ENCODE data around the gene PEX14. TPM values are rescaled to one million over a fixed set of nuclear protein-coding genes. Genes with fewer than 3 reads are reported as not detected.
A peak's percentile ranks its signal among the peaks of the same experiment; 100 is the strongest.

PEX14 gene
- polyA plus RNA-seq, 2 donors, result 15.4 to 15.7 TPM

DNA sequence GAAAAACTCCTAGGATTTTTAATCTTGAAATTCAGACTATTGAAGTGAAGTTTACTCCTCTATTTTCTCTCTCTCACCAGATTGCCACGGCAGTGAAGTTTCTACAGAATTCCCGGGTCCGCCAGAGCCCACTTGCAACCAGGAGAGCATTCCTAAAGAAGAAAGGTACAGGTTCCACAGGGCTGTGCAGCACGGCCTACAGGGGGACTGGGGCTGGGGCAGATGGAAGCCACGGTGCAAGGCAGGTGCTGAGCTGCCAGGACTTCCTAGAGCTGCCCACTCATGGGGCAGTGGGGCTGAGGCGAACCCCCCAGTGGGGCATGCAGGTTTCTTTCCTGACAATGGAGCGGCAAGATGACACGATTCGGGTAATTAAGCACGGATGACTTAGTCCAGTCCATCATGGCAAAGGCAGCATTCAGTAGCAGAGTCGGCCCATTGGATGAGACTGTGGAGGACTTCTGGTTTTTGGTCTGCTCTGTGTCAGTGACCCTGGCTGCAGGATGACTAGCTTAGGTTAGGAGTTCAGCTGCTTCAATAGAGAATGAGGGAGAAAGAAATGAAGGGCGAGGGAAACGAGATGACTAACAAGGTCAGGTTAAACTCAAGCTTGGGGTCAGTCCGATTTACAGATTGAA is 61.5 kb downstream of the PEX14 start:
- WGBS, 2 donors, result 95% methylated on average over 14 of the region's 14 CpGs
- Histone ChIP-seq H3K36me3 (ENCODE audit: control insufficient read depth in 2 of 2, insufficient read depth in 2 of 2, low read length in 1 of 2) (peaks cover 3 to 11% of the 10 kb centered on the region in 2 donors), H3K27ac (ENCODE audit: low read depth in 2 of 2, low read length in 1 of 2) (no peak overlapping the region), H3K27me3 (ENCODE audit: control insufficient read depth in 1 of 2, insufficient read depth in 2 of 2, low read length in 2 of 2) (no peaks in the 10 kb centered on the region), H3K9me3 (ENCODE audit: control insufficient read depth in 2 of 2, insufficient read depth in 1 of 2, low read depth in 1 of 2, low read length in 1 of 2) (no peaks in the 10 kb centered on the region), H3K4me3 (ENCODE audit: low read depth in 1 of 2, low read length in 2 of 2) (no peak overlapping the region), H3K4me1 (ENCODE audit: control insufficient read depth in 2 of 2, insufficient read depth in 2 of 2, low read length in 1 of 2) (no peaks in the 10 kb centered on the region)

- Histone ChIP-seq H3K27me3 (ENCODE audit: control insufficient read depth in 1 of 2, insufficient read depth in 2 of 2, low read length in 2 of 2) (no peaks in the 10 kb centered on the region), H3K9me3 (ENCODE audit: control insufficient read depth in 2 of 2, insufficient read depth in 1 of 2, low read depth in 1 of 2, low read length in 1 of 2) (no peaks in the 10 kb centered on the region), H3K4me3 (ENCODE audit: low read depth in 1 of 2, low read length in 2 of 2) (no peak overlapping the region), H3K36me3 (ENCODE audit: control insufficient read depth in 2 of 2, insufficient read depth in 2 of 2, low read length in 1 of 2) (peaks cover 3 to 16% of the 10 kb centered on the region in 2 donors), H3K27ac (ENCODE audit: low read depth in 2 of 2, low read length in 1 of 2) (no peak overlapping the region), H3K4me1 (ENCODE audit: control insufficient read depth in 2 of 2, insufficient read depth in 2 of 2, low read length in 1 of 2) (no peaks in the 10 kb centered on the region)
- 84 to 85% methylated on average over 15 of the region's 15 CpGs for WGBS, 2 donors
These were observed 62.5 kb downstream of the PEX14 start for GRCh38 chr1:10537082-10537766.

DNA sequence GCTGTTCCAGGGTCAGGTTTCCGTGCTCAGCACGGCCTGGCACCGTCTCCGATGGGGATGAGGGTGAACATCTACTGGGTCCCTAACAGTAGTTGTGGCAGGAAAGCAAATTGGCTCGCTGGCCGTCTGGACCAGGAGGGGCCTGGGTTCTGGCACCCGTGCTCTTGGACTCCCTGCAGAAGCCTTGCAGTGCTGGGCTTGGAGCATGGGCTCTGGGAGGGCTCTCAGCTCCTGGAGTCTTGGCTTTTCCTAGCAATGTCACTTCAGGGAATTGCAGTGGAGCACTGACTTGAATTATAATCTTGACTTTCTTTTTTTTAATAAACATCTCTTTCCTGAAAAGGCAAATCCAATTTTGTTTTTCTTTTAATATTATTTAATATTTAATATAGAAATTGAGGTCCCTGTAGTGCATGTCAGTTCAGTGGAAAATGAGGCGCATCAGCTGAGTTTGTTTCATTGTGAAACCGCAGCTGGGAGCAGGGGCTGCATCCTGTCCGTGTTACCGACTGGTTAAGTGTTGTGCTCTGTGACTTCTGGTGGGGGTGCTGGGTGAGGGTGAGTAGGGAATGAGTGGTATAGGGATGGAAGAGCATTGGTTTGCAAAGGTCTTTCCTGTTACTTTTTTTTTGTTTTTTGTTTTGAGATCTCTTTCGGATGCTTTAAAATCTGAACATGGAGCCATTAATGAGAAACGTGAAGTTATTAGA is 64.1 kb downstream of the PEX14 start:
- peak overlapping the region in 1 of 2 donors; percentile 24 for H3K27ac ChIP-seq (ENCODE audit: low read depth in 2 of 2, low read length in 1 of 2)
- no peak overlapping the region for H3K4me3 ChIP-seq (ENCODE audit: low read depth in 1 of 2, low read length in 2 of 2)
- H3K9me3 ChIP-seq (ENCODE audit: control insufficient read depth in 2 of 2, insufficient read depth in 1 of 2, low read depth in 1 of 2, low read length in 1 of 2), result no peaks in the 10 kb centered on the region
- 74 to 75% methylated on average over 13 of the region's 13 CpGs for WGBS, 2 donors
- H3K4me1 ChIP-seq (ENCODE audit: control insufficient read depth in 2 of 2, insufficient read depth in 2 of 2, low read length in 1 of 2), result peaks cover 0 to 2% of the 10 kb centered on the region in 2 donors
- H3K36me3 ChIP-seq (ENCODE audit: control insufficient read depth in 2 of 2, insufficient read depth in 2 of 2, low read length in 1 of 2), result peaks cover 3 to 16% of the 10 kb centered on the region in 2 donors
- H3K27me3 ChIP-seq (ENCODE audit: control insufficient read depth in 1 of 2, insufficient read depth in 2 of 2, low read length in 2 of 2), result no peaks in the 10 kb centered on the region

GRCh38 chr1:10539411-10540043 is 64.8 kb downstream of the PEX14 start:
- Histone ChIP-seq H3K4me1 (ENCODE audit: control insufficient read depth in 2 of 2, insufficient read depth in 2 of 2, low read length in 1 of 2) (peaks cover 0 to 2% of the 10 kb centered on the region in 2 donors), H3K27me3 (ENCODE audit: control insufficient read depth in 1 of 2, insufficient read depth in 2 of 2, low read length in 2 of 2) (no peaks in the 10 kb centered on the region), H3K36me3 (ENCODE audit: control insufficient read depth in 2 of 2, insufficient read depth in 2 of 2, low read length in 1 of 2) (peaks cover 3 to 16% of the 10 kb centered on the region in 2 donors), H3K9me3 (ENCODE audit: control insufficient read depth in 2 of 2, insufficient read depth in 1 of 2, low read depth in 1 of 2, low read length in 1 of 2) (no peaks in the 10 kb centered on the region), H3K27ac (ENCODE audit: low read depth in 2 of 2, low read length in 1 of 2) (no peak overlapping the region), H3K4me3 (ENCODE audit: low read depth in 1 of 2, low read length in 2 of 2) (no peak overlapping the region)
- WGBS, 2 donors, result 76 to 82% methylated on average over 4 of the region's 4 CpGs

- no peaks in the 10 kb centered on the region for H3K9me3 ChIP-seq (ENCODE audit: control insufficient read depth in 2 of 2, insufficient read depth in 1 of 2, low read depth in 1 of 2, low read length in 1 of 2)
- peaks cover 0 to 2% of the 10 kb centered on the region in 2 donors for H3K4me1 ChIP-seq (ENCODE audit: control insufficient read depth in 2 of 2, insufficient read depth in 2 of 2, low read length in 1 of 2)
- no peaks in the 10 kb centered on the region for H3K27me3 ChIP-seq (ENCODE audit: control insufficient read depth in 1 of 2, insufficient read depth in 2 of 2, low read length in 2 of 2)
- WGBS, 2 donors, result 65 to 72% methylated on average over 9 of the region's 9 CpGs
- no peak overlapping the region for H3K4me3 ChIP-seq (ENCODE audit: low read depth in 1 of 2, low read length in 2 of 2)
- H3K27ac ChIP-seq (ENCODE audit: low read depth in 2 of 2, low read length in 1 of 2), result no peak overlapping the region
- H3K36me3 ChIP-seq (ENCODE audit: control insufficient read depth in 2 of 2, insufficient read depth in 2 of 2, low read length in 1 of 2), result peaks cover 3 to 16% of the 10 kb centered on the region in 2 donors
These were observed 65.7 kb downstream of the PEX14 start for GRCh38 chr1:10540277-10541005.

DNA sequence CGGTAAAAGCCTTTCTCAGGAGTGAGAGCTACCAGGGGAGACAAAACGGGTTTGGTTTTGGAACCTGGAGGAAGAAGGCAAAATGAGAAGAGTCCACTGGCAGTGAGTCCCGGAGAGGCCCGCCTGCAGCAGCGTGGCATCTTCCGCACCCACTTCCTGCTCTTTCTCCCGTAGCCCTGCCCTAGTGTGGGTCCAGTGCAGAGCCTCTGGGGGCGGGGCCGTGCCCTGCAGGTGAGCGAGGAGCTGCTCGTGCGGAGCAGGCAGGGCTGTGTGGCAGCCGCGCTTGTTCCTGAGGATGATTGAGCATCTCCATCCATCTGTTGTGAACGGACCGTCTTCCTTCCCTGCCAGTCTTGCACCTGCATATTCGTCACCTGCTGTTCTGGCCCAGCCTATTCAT is 66.5 kb downstream of the PEX14 start:
- H3K4me3 ChIP-seq (ENCODE audit: low read depth in 1 of 2, low read length in 2 of 2), result no peak overlapping the region
- peak overlapping the region in 1 of 2 donors; percentile 62 for H3K27ac ChIP-seq (ENCODE audit: low read depth in 2 of 2, low read length in 1 of 2)
- peaks cover 0 to 2% of the 10 kb centered on the region in 2 donors for H3K4me1 ChIP-seq (ENCODE audit: control insufficient read depth in 2 of 2, insufficient read depth in 2 of 2, low read length in 1 of 2)
- H3K9me3 ChIP-seq (ENCODE audit: control insufficient read depth in 2 of 2, insufficient read depth in 1 of 2, low read depth in 1 of 2, low read length in 1 of 2), result no peaks in the 10 kb centered on the region
- no peaks in the 10 kb centered on the region for H3K27me3 ChIP-seq (ENCODE audit: control insufficient read depth in 1 of 2, insufficient read depth in 2 of 2, low read length in 2 of 2)
- 89 to 93% methylated on average over 14 to 17 of the region's 17 CpGs for WGBS, 2 donors
- H3K36me3 ChIP-seq (ENCODE audit: control insufficient read depth in 2 of 2, insufficient read depth in 2 of 2, low read length in 1 of 2), result peaks cover 3 to 14% of the 10 kb centered on the region in 2 donors

GRCh38 chr1:10544239-10544638 is 69.5 kb downstream of the PEX14 start:
- Histone ChIP-seq H3K27me3 (ENCODE audit: control insufficient read depth in 1 of 2, insufficient read depth in 2 of 2, low read length in 2 of 2) (no peaks in the 10 kb centered on the region), H3K9me3 (ENCODE audit: control insufficient read depth in 2 of 2, insufficient read depth in 1 of 2, low read depth in 1 of 2, low read length in 1 of 2) (no peaks in the 10 kb centered on the region), H3K36me3 (ENCODE audit: control insufficient read depth in 2 of 2, insufficient read depth in 2 of 2, low read length in 1 of 2) (peaks cover 0 to 6% of the 10 kb centered on the region in 2 donors), H3K27ac (ENCODE audit: low read depth in 2 of 2, low read length in 1 of 2) (no peak overlapping the region), H3K4me3 (ENCODE audit: low read depth in 1 of 2, low read length in 2 of 2) (no peak overlapping the region), H3K4me1 (ENCODE audit: control insufficient read depth in 2 of 2, insufficient read depth in 2 of 2, low read length in 1 of 2) (peaks cover 0 to 2% of the 10 kb centered on the region in 2 donors)
- 40 to 43% methylated on average over 2 of the region's 2 CpGs for WGBS, 2 donors

GRCh38 chr1:10546896-10547295 is 72.1 kb downstream of the PEX14 start:
- Histone ChIP-seq H3K9me3 (ENCODE audit: control insufficient read depth in 2 of 2, insufficient read depth in 1 of 2, low read depth in 1 of 2, low read length in 1 of 2) (no peaks in the 10 kb centered on the region), H3K27ac (ENCODE audit: low read depth in 2 of 2, low read length in 1 of 2) (no peak overlapping the region), H3K4me1 (ENCODE audit: control insufficient read depth in 2 of 2, insufficient read depth in 2 of 2, low read length in 1 of 2) (peaks cover 0 to 2% of the 10 kb centered on the region in 2 donors), H3K4me3 (ENCODE audit: low read depth in 1 of 2, low read length in 2 of 2) (no peak overlapping the region), H3K27me3 (ENCODE audit: control insufficient read depth in 1 of 2, insufficient read depth in 2 of 2, low read length in 2 of 2) (no peaks in the 10 kb centered on the region), H3K36me3 (ENCODE audit: control insufficient read depth in 2 of 2, insufficient read depth in 2 of 2, low read length in 1 of 2) (no peaks in the 10 kb centered on the region)
- 33 to 49% methylated on average over 1 of the region's 1 CpG for WGBS, 2 donors
